GM18858 (cell line): ENCODE data around the gene ROBO3.

Source experiments
- ATAC-seq: cut with Tn5 transposase; IDR thresholded peaks from one replicate; pipeline ENCODE4 v1.9.1; 2021; ENCODE audit not compliant: unreplicated experiment

Gene ROBO3, protein sequence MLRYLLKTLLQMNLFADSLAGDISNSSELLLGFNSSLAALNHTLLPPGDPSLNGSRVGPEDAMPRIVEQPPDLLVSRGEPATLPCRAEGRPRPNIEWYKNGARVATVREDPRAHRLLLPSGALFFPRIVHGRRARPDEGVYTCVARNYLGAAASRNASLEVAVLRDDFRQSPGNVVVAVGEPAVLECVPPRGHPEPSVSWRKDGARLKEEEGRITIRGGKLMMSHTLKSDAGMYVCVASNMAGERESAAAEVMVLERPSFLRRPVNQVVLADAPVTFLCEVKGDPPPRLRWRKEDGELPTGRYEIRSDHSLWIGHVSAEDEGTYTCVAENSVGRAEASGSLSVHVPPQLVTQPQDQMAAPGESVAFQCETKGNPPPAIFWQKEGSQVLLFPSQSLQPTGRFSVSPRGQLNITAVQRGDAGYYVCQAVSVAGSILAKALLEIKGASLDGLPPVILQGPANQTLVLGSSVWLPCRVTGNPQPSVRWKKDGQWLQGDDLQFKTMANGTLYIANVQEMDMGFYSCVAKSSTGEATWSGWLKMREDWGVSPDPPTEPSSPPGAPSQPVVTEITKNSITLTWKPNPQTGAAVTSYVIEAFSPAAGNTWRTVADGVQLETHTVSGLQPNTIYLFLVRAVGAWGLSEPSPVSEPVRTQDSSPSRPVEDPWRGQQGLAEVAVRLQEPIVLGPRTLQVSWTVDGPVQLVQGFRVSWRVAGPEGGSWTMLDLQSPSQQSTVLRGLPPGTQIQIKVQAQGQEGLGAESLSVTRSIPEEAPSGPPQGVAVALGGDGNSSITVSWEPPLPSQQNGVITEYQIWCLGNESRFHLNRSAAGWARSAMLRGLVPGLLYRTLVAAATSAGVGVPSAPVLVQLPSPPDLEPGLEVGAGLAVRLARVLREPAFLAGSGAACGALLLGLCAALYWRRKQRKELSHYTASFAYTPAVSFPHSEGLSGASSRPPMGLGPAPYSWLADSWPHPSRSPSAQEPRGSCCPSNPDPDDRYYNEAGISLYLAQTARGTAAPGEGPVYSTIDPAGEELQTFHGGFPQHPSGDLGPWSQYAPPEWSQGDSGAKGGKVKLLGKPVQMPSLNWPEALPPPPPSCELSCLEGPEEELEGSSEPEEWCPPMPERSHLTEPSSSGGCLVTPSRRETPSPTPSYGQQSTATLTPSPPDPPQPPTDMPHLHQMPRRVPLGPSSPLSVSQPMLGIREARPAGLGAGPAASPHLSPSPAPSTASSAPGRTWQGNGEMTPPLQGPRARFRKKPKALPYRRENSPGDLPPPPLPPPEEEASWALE (N-terminal part only)

GRCh38 chr11:124865181-124865901 is at the start of gene ROBO3:
TSS of gene ROBO3 (plus strand) at chr11:124865432. CDS start at chr11:124865578, 146 bp downstream.
- ATAC-seq, result no peak

DNA sequence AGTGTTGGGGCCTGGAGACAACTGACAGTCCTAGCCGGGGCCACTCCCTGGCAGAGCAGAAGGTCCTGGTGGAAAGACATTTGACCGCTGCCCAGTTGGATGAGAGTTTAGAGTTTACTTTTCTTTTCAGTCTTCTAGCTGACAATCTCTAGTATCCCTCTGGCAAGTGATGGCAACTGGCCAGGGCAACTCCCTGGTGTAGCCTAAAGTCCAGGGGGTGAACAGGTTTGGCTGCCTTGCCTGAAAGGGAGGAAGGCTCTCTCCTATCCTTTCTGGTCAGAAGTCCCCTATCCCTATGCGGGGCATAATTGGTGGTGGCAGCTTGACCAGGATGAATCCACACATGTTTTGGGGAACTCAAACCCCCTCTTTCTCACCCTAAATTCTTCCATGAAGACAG is 48.2 kb upstream of the ROBO3 start:
- no peak for ATAC-seq

GRCh38 chr11:124821995-124822730 is 43.1 kb upstream of the ROBO3 start:
- no peak for ATAC-seq

- ATAC-seq, result no peak
These were observed 41.5 kb upstream of the ROBO3 start for GRCh38 chr11:124823512-124824376.

DNA sequence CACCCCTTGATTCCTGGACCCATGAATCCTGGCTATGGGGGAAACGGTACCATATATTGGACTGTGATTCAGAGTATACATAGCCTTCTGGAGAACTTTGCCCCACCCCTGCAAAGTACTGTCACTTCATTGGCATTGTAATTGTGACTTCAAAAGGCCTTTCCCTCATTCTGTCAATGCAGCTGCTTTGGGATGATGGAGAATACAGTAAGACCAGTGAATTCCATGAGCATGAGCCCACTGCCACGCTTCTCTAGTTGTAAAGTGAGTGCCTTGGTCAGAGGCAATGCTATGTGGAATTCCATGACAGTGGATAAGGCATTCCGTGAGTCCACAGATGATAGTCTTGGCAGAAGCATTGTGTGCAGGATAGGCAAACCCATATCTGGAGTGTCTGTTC is 39.4 kb upstream of the ROBO3 start:
- ATAC-seq, result no peak

- no peak for ATAC-seq
These were observed 35.2 kb upstream of the ROBO3 start for GRCh38 chr11:124829986-124830385.

- no peak for ATAC-seq
These were observed 34.5 kb upstream of the ROBO3 start for GRCh38 chr11:124830749-124831148.

- no peak for ATAC-seq
These were observed 33.3 kb upstream of the ROBO3 start for GRCh38 chr11:124831897-124832296.

- ATAC-seq, result no peak
These were observed 32.7 kb upstream of the ROBO3 start for GRCh38 chr11:124832571-124832970.

DNA sequence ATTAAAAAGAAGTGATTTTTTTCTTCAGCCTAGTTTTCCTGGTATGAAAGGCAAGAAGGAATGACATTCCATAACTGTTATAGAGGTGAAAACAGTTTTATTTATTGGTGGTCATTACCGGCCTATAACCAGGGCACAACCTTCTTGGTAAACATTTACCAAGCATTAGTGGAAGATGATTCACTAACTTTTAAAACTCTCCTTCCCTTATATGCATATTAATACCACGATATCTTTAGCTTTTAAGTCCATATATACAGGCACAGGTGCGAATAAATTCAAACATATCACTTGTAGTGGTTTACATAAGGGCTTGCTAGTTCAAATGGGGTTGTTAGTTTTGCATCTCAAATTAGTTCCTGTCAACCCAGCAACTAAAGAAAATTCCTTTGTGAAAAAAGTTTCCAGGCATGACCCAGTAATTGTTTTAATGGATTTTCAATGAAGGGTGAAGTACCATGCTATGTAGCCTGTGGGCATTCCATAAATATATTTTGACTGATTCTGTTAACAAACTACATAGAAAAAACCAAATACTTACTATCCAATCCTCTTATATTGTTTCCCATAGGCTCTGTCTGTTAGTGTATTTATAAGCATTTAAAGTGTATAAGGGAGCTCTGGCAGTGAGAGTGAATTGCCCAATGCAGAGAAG is 30.6 kb upstream of the ROBO3 start:
- no peak for ATAC-seq

DNA sequence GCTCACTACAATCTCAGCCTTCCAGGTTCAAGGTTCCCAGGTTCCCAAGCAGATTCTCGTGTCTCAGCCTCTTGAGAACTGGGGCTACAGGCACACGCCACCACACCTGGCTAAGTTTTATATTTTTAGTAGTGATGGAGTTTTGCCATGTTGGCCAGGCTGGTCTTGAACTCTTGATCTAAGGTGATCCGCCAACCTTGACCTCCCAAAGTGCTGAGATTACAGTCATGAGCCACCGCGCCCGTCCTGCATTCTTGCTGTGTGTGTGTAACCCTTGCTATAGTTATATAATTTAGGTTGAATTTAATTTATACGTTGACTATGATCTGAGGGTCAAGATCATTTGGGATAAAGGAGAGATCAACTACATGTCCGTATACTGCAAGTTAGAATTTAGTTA is 29.3 kb upstream of the ROBO3 start:
- ATAC-seq, result no peak

DNA sequence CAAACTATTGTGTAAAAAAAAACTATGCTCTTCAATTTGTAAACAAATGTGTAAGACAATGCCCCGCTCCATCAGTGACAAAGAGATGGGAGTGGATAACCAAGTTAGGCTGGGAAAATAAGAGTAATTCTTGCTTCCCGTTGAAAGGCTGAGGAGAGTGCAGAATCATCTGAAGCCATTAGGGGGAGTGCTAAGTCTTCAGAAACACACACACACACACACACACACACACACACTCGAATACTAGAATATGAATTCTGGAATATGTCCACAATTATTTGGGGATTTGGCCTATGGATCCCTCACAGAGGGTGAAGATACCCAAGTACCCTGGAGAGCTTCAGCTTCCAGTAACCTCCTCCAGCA is 27.8 kb upstream of the ROBO3 start:
- peak; percentile 21 for ATAC-seq

- no peak for ATAC-seq
These were observed 26.5 kb upstream of the ROBO3 start for GRCh38 chr11:124838805-124839127.

- ATAC-seq, result no peak
These were observed 25.9 kb upstream of the ROBO3 start for GRCh38 chr11:124839128-124839971.

DNA sequence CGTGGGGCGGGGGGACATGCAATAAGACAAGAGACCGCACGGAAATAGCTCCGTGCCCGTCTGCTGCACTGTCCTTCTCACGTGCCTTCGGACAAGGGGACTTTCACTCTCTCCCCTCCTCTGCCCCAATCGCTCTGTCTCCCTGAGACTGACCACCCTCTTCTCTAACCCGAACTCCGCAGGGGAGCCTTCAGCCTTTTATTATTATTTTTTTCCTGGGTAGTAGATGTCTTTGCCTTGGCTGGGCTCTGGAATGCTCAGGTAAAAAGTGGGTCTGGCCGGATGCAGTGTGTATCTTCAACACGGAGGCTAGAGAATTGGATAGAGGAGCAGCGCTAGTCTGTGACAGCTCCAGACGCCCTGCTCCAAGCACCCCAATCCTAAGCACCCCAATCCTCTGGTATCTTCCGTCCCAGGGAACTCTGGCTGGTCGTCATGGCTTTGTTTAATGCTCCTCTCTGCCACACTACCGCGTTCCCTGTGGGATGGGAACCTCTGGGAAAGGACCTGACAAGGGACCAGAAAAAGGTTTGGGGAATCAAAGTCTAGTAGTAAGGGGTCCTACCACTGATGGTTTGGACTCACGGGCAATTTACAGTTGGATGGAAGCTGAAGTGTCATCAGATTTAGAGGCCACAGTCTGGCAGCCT is 25.1 kb upstream of the ROBO3 start:
- ATAC-seq, result no peak

GRCh38 chr11:124840666-124841065 is 24.6 kb upstream of the ROBO3 start:
- no peak for ATAC-seq

DNA sequence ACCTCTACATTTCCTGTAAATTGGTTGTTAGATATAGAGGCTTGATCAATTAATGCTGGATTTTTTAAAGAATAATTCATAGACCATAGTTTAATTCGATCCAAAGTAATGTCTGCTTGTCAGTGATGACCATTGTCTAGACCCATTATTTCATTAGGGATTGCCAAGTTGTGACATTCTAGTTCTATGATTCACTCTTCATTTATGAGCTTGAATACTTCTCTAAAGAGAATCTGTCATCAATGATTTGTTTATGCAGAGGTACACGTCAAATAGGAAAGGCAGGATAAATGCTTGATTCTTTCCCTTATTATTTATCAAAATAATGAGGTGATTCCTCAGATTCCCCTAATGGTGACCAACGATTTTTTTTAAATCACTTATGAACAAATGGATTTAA is 24.0 kb upstream of the ROBO3 start:
- ATAC-seq, result no peak
